ENCODE measurements around the gene BORCS5.

BORCS5 gene

DNA sequence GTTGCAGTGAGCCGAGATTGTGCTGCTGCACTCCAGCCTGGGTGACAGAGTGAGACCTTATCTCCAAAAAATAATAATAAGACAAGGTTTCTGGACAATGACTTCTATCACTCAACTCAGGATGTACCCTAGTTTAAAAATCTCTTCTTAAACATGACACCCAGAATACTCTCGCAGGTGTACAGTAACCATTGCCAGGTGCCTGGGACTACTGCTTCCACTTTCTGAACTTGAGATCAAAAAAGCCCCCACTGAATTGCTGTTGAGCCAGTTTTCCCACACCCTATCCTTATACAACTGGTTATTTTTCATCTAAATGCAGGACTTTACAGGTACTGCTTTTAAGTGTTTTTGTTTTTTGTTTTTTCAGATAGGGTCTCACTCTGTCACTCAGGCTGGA is 36.3 kb downstream of the BORCS5 start:
- in situ Hi-C loops (cut with MboI; ENCODE audit: low pct_unique_long_range_greater_than_20kb, low sequenced_read_pairs, unreplicated experiment) = loop anchor here (25.0 kb wide), 1 partner anchor 169 kb away; the partner anchor contains the start of gene DUSP16
- DNase-seq (ENCODE audit: low spot score) = no peak
- TF ChIP-seq, protein P1, sequence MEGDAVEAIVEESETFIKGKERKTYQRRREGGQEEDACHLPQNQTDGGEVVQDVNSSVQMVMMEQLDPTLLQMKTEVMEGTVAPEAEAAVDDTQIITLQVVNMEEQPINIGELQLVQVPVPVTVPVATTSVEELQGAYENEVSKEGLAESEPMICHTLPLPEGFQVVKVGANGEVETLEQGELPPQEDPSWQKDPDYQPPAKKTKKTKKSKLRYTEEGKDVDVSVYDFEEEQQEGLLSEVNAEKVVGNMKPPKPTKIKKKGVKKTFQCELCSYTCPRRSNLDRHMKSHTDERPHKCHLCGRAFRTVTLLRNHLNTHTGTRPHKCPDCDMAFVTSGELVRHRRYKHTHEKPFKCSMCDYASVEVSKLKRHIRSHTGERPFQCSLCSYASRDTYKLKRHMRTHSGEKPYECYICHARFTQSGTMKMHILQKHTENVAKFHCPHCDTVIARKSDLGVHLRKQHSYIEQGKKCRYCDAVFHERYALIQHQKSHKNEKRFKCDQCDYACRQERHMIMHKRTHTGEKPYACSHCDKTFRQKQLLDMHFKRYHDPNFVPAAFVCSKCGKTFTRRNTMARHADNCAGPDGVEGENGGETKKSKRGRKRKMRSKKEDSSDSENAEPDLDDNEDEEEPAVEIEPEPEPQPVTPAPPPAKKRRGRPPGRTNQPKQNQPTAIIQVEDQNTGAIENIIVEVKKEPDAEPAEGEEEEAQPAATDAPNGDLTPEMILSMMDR (IDR thresholded peaks at IDR 0.05; ENCODE audit: extremely low read depth, insufficient read depth, missing control alignments) = no peak

DNA sequence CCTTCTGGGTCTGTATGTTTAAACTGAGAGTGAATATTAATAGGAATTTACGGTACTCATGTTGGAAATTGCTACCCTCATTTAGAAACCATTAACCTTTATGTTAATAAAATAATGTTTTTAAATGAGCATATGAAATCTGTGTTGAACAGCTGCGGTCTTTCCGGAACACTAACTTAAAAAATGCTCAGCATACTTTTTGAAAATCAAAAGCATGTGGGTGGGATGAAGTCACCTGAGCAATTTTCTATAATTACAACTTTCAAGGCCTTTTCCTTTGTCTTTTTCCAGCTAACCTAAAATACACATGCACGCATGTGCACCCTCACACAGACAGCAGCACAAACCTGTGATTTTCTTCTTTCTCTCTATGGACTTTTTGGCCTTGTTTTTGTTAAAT is 39.8 kb downstream of the BORCS5 start:
- TF ChIP-seq, protein P1 (IDR thresholded peaks at IDR 0.05; ENCODE audit: extremely low read depth, insufficient read depth, missing control alignments) = no peak
- in situ Hi-C loops (cut with MboI; ENCODE audit: low pct_unique_long_range_greater_than_20kb, low sequenced_read_pairs, unreplicated experiment) = loop anchor here (25.0 kb wide), 1 partner anchor 166 kb away; the partner anchor contains the start of gene DUSP16
- no peak for DNase-seq (ENCODE audit: low spot score)

DNA sequence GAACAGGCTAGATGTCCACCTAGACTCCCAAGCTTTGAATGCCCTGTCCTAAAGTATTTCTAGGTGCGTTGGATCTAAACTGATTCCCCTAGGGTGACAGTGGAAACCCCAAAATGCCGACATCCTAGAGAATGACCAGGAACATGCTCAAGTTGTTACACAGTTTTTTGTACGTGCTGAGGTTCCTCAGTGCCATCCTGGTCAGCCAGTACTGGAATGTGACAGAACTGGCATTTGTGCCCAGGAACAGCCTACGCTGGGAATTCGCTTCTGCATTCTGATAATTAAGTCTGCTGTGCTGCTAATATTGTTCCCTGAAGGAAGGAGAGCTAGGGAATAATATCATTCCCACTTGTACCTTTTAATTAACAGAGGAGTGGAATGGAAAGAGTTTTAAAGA is 40.3 kb downstream of the BORCS5 start:
- DNase-seq (ENCODE audit: low spot score) = no peak
- TF ChIP-seq, protein P1 (IDR thresholded peaks at IDR 0.05; ENCODE audit: extremely low read depth, insufficient read depth, missing control alignments) = no peak
- in situ Hi-C loops (cut with MboI; ENCODE audit: low pct_unique_long_range_greater_than_20kb, low sequenced_read_pairs, unreplicated experiment) = loop anchor here (25.0 kb wide), 1 partner anchor 165 kb away; the partner anchor contains the start of gene DUSP16

GRCh38 chr12:12398026-12398859 is 41.4 kb downstream of the BORCS5 start:
- TF ChIP-seq, protein P1 (IDR thresholded peaks at IDR 0.05; ENCODE audit: extremely low read depth, insufficient read depth, missing control alignments) = no peak
- DNase-seq (ENCODE audit: low spot score) = no peak
- in situ Hi-C loops (cut with MboI; ENCODE audit: low pct_unique_long_range_greater_than_20kb, low sequenced_read_pairs, unreplicated experiment) = loop anchor here (25.0 kb wide), 1 partner anchor 164 kb away; the partner anchor contains the start of gene DUSP16

DNA sequence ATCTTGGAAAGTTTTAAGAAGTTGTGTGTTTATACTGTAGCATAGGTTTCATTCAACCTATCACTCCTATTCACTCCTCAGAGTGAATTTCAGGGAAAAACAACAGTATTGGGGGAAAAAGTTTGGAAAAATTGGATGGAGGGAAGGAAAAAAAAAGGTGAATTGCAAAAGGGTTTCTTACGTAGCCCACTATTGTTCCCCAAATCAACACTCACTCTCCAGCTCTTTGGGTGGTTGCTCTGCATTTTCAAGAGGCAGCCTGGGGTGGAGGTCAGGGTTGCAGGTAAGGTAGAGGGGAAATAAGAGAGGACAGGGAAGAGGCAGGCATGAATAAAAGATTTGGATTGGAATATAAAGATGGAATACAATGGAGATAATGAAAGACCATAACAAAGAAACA is 42.3 kb downstream of the BORCS5 start:
- in situ Hi-C loops (cut with MboI; ENCODE audit: low pct_unique_long_range_greater_than_20kb, low sequenced_read_pairs, unreplicated experiment) = loop anchor here (25.0 kb wide), 1 partner anchor 163 kb away; the partner anchor contains the start of gene DUSP16
- TF ChIP-seq, protein P1 (IDR thresholded peaks at IDR 0.05; ENCODE audit: extremely low read depth, insufficient read depth, missing control alignments) = no peak
- no peak for DNase-seq (ENCODE audit: low spot score)

DNA sequence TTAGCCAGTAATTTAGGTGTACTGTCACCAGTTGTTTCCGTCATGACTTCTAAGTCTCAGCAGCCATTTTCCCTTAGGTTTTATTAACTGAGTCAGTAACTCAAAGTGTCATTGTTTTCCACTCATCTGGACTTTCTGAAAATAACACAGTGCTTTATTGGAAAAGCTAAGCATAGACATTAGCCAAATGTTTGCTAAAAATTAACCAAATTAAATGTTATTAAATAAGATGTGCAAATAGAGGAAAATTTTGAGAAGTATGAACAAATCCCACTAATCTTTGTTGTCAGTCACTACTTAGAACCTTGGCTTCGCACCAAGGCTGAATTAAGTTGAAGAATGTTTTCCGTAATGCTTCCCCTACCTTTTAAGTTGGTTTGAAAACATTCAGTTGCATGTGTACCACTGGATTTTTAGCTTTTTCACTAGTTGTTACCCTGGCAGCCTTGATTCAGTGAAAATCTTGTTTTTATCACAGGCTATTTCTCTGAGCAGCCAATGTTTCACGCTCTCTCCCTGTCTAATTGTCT is 43.0 kb downstream of the BORCS5 start:
- TF ChIP-seq, protein P1 (IDR thresholded peaks at IDR 0.05; ENCODE audit: extremely low read depth, insufficient read depth, missing control alignments) = no peak
- in situ Hi-C loops (cut with MboI; ENCODE audit: low pct_unique_long_range_greater_than_20kb, low sequenced_read_pairs, unreplicated experiment) = loop anchor here (25.0 kb wide), 1 partner anchor 162 kb away; the partner anchor contains the start of gene DUSP16
- no peak for DNase-seq (ENCODE audit: low spot score)

Measured in GM13977 (cell line).